HG02970 (cell line): ENCODE data around the gene RAF1.
"Not testable (repeated sequence)": the region's sequence is repeated elsewhere in the genome, so short reads cannot be mapped to it uniquely, and the experiment has no call there.

Source experiments
- ATAC-seq: cut with Tn5 transposase; IDR thresholded peaks from one replicate; pipeline ENCODE4 v1.9.1; 2021; ENCODE audit warnings: mild to moderate bottlenecking, moderate library complexity, moderate number of reproducible peaks; ENCODE audit not compliant: unreplicated experiment, low FRiP score

Gene RAF1

GRCh38 chr3:12679468-12679867 lies 15.6 kb upstream of the RAF1 start:
- no peak for ATAC-seq

- ATAC-seq, result no peak
Observed at GRCh38 chr3:12677616-12678015, 13.7 kb upstream of the RAF1 start.

- ATAC-seq, result no peak
Observed at GRCh38 chr3:12675115-12675810, 11.3 kb upstream of the RAF1 start.

GRCh38 chr3:12673956-12674736 lies 10.2 kb upstream of the RAF1 start:
- not testable (repeated sequence) for ATAC-seq

- ATAC-seq, result no peak
Observed at GRCh38 chr3:12671120-12671450, 7.2 kb upstream of the RAF1 start.

- ATAC-seq, result no peak
Observed at GRCh38 chr3:12670365-12671119, 6.6 kb upstream of the RAF1 start.

GRCh38 chr3:12663401-12663935 lies 449 bp downstream of the RAF1 start:
- peak; percentile 32 for ATAC-seq

GRCh38 chr3:12662593-12663400 lies 1.1 kb downstream of the RAF1 start:
- no peak for ATAC-seq

GRCh38 chr3:12661926-12662592 lies 1.9 kb downstream of the RAF1 start:
- ATAC-seq, result no peak

GRCh38 chr3:12661375-12661774 lies 2.5 kb downstream of the RAF1 start:
- ATAC-seq, result not testable (repeated sequence)

GRCh38 chr3:12660196-12660595 lies 3.7 kb downstream of the RAF1 start:
- no peak for ATAC-seq

- ATAC-seq, result no peak
Observed at GRCh38 chr3:12659316-12660015, 4.5 kb downstream of the RAF1 start.

- ATAC-seq, result no peak
Observed at GRCh38 chr3:12658593-12659058, 5.3 kb downstream of the RAF1 start.

- ATAC-seq, result no peak
Observed at GRCh38 chr3:12656850-12657249, 7.1 kb downstream of the RAF1 start.

- ATAC-seq, result no peak
Observed at GRCh38 chr3:12656193-12656592, 7.7 kb downstream of the RAF1 start.

- no peak for ATAC-seq
Observed at GRCh38 chr3:12655701-12656100, 8.2 kb downstream of the RAF1 start.

- ATAC-seq, result no peak
Observed at GRCh38 chr3:12653747-12654146, 10.2 kb downstream of the RAF1 start.

GRCh38 chr3:12648384-12648959 lies 15.4 kb downstream of the RAF1 start:
- no peak for ATAC-seq
